Body of pancreas (tissue), 4 donors: Measurements from ENCODE around the gene RASGRF2.

Experiments used
- POLR2A ChIP-seq, 3 donors: fragments of 450-650 bp; IDR thresholded peaks; one replicate each; pipeline ENCODE4 v1.6.1; 2016; ENCODE audit warnings: antibody characterized with exemption in 3 of 3, mild to moderate bottlenecking in 2 of 3
- TF ChIP-seq, protein P1 (sequence below), 7 experiments: fragments of 450-650 bp in 4 of 7; fragments of 200-600 bp in 3 of 7; sonication (generic) in 3 of 7; IDR thresholded peaks; one replicate each; pipeline ENCODE4 v1.5.1; 2016 to 2019; ENCODE audit warnings: antibody characterized with exemption in 7 of 7

DNA sequence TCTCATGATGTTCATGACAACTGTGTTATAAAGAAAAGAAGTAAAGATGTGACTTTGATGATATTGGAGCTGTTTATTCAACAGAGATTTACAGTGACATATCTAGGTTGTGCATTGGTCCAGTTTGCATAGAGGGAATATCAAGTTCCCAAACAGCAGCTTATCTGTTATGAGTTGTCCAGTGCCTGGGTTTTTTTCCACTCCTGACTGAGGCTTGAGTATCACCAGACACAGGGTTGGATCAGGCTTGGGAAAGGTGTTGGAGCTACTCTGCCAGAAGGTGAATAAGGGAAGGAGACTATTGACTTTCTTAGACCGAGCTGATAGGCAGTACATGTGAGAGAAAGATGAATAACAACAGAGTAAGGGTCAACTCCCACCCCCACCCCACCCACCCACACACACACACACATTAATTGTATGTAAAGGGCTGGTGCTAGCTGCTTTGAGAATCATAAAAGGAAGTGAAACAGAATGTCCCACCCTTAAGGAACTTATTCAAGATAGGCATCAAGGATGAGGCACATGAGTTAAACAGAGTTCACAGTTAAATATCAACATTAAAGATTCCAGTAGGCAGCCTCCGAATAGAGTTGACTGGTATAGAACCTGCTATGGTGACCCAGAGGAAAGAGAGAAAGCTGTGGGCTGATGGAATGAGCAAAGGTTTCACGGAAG lies 33.0 kb upstream of the RASGRF2 start:
- TF ChIP-seq, protein P1, sequence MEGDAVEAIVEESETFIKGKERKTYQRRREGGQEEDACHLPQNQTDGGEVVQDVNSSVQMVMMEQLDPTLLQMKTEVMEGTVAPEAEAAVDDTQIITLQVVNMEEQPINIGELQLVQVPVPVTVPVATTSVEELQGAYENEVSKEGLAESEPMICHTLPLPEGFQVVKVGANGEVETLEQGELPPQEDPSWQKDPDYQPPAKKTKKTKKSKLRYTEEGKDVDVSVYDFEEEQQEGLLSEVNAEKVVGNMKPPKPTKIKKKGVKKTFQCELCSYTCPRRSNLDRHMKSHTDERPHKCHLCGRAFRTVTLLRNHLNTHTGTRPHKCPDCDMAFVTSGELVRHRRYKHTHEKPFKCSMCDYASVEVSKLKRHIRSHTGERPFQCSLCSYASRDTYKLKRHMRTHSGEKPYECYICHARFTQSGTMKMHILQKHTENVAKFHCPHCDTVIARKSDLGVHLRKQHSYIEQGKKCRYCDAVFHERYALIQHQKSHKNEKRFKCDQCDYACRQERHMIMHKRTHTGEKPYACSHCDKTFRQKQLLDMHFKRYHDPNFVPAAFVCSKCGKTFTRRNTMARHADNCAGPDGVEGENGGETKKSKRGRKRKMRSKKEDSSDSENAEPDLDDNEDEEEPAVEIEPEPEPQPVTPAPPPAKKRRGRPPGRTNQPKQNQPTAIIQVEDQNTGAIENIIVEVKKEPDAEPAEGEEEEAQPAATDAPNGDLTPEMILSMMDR (IDR thresholded peaks at IDR 0.05) = no peak
- TF ChIP-seq POLR2A (IDR thresholded peaks at IDR 0.05) = no peak
